Measurements from ENCODE around the gene TEX35. TPM values are rescaled to one million over a fixed set of nuclear protein-coding genes. Genes with fewer than 3 reads are reported as not detected.

The TEX35 gene
- not detected in 2 replicates for total RNA-seq (2014; rRNA removed; shearing (Covaris generic))

- Histone ChIP-seq H3K9me3 (replicated peaks) (no peaks in the 10 kb centered on the region), H3K4me3 (no peak within 1 kb of the TSS), H3K27ac (no peak within 1 kb of the TSS), H3K27me3 (no peaks in the 10 kb centered on the region), H3K36me3 (no peaks in the 10 kb centered on the region), H3K4me1 (no peaks in the 10 kb centered on the region)
- DNase-seq = no peak
Observed at GRCh38 chr1:178512566-178513277, at the start of gene TEX35. Gene TEX35 (plus strand): TSS chr1:178513109. CDS start chr1:178513189, 80 bp downstream.

- no peak for DNase-seq
- Histone ChIP-seq H3K9me3 (replicated peaks) (no peaks in the 10 kb centered on the region), H3K36me3 (0 out of 2 replicates have a peak, but pooled peaks cover 3% of the 10 kb centered on the region), H3K27me3 (no peaks in the 10 kb centered on the region), H3K4me1 (no peaks in the 10 kb centered on the region), H3K27ac (no peak overlapping the region), H3K4me3 (no peak overlapping the region)
Observed at GRCh38 chr1:178464141-178464540, 48.8 kb upstream of the TEX35 start.

- 0 out of 2 replicates have a peak, but pooled peaks cover 3% of the 10 kb centered on the region for H3K36me3 ChIP-seq
- no peaks in the 10 kb centered on the region for H3K4me1 ChIP-seq
- no peaks in the 10 kb centered on the region for H3K27me3 ChIP-seq
- no peak overlapping the region for H3K4me3 ChIP-seq
- no peak for DNase-seq
- H3K9me3 ChIP-seq (replicated peaks) = no peaks in the 10 kb centered on the region
- no peak overlapping the region for H3K27ac ChIP-seq
Observed at GRCh38 chr1:178464566-178464965, 48.3 kb upstream of the TEX35 start.

- DNase-seq = no peak
- no peak overlapping the region for H3K27ac ChIP-seq
- H3K36me3 ChIP-seq = 0 out of 2 replicates have a peak, but pooled peaks cover 3% of the 10 kb centered on the region
- no peak overlapping the region for H3K4me3 ChIP-seq
- H3K27me3 ChIP-seq = no peaks in the 10 kb centered on the region
- H3K4me1 ChIP-seq = no peaks in the 10 kb centered on the region
- H3K9me3 ChIP-seq (replicated peaks) = no peaks in the 10 kb centered on the region
Observed at GRCh38 chr1:178465011-178465410, 47.9 kb upstream of the TEX35 start.

- H3K4me3 ChIP-seq = no peak overlapping the region
- H3K27me3 ChIP-seq = no peaks in the 10 kb centered on the region
- no peak overlapping the region for H3K27ac ChIP-seq
- no peaks in the 10 kb centered on the region for H3K4me1 ChIP-seq
- H3K36me3 ChIP-seq = 0 out of 2 replicates have a peak, but pooled peaks cover 3% of the 10 kb centered on the region
- DNase-seq = no peak
- H3K9me3 ChIP-seq (replicated peaks) = no peaks in the 10 kb centered on the region
Observed at GRCh38 chr1:178467837-178468236, 45.1 kb upstream of the TEX35 start.

GRCh38 chr1:178470411-178470960 lies 42.4 kb upstream of the TEX35 start:
- Histone ChIP-seq H3K9me3 (replicated peaks) (no peaks in the 10 kb centered on the region), H3K36me3 (peaks cover 3% of the 10 kb centered on the region; the same call in 1 of the 2 replicates), H3K4me3 (no peak overlapping the region), H3K4me1 (no peaks in the 10 kb centered on the region), H3K27ac (no peak overlapping the region), H3K27me3 (no peaks in the 10 kb centered on the region)
- no peak for DNase-seq

- H3K4me1 ChIP-seq = no peaks in the 10 kb centered on the region
- no peak for DNase-seq
- H3K36me3 ChIP-seq = no peaks in the 10 kb centered on the region; the same call in 1 of the 2 replicates
- no peaks in the 10 kb centered on the region for H3K27me3 ChIP-seq
- H3K9me3 ChIP-seq (replicated peaks) = no peaks in the 10 kb centered on the region
- no peak overlapping the region for H3K4me3 ChIP-seq
- H3K27ac ChIP-seq = no peak overlapping the region
Observed at GRCh38 chr1:178472531-178472930, 40.4 kb upstream of the TEX35 start.

GRCh38 chr1:178477373-178477772 lies 35.5 kb upstream of the TEX35 start:
- Histone ChIP-seq H3K27me3 (no peaks in the 10 kb centered on the region), H3K9me3 (replicated peaks) (no peaks in the 10 kb centered on the region), H3K4me1 (no peaks in the 10 kb centered on the region), H3K4me3 (no peak overlapping the region), H3K27ac (no peak overlapping the region), H3K36me3 (no peaks in the 10 kb centered on the region; the same call in 1 of the 2 replicates)
- no peak for DNase-seq

GRCh38 chr1:178477841-178478240 lies 35.1 kb upstream of the TEX35 start:
- Histone ChIP-seq H3K27ac (no peak overlapping the region), H3K4me1 (no peaks in the 10 kb centered on the region), H3K27me3 (no peaks in the 10 kb centered on the region), H3K9me3 (replicated peaks) (no peaks in the 10 kb centered on the region), H3K4me3 (no peak overlapping the region), H3K36me3 (no peaks in the 10 kb centered on the region; the same call in 1 of the 2 replicates)
- DNase-seq = no peak

- H3K4me3 ChIP-seq = no peak overlapping the region
Observed at GRCh38 chr1:178483251-178483957, 29.5 kb upstream of the TEX35 start.

GRCh38 chr1:178484698-178485225 lies 28.1 kb upstream of the TEX35 start:
- no peak for DNase-seq
- Histone ChIP-seq H3K9me3 (replicated peaks) (no peaks in the 10 kb centered on the region), H3K36me3 (no peaks in the 10 kb centered on the region), H3K4me1 (no peaks in the 10 kb centered on the region), H3K27me3 (no peaks in the 10 kb centered on the region), H3K27ac (no peak overlapping the region), H3K4me3 (no peak overlapping the region)

More at GRCh38 chr1:178483251-178483957, 29.5 kb upstream of the TEX35 start:
- no peak overlapping the region for H3K27ac ChIP-seq
- no peak for DNase-seq
- no peaks in the 10 kb centered on the region for H3K4me1 ChIP-seq
- no peaks in the 10 kb centered on the region for H3K27me3 ChIP-seq
- no peaks in the 10 kb centered on the region for H3K36me3 ChIP-seq
- H3K9me3 ChIP-seq (replicated peaks) = no peaks in the 10 kb centered on the region

- no peak for DNase-seq
- H3K4me1 ChIP-seq = no peaks in the 10 kb centered on the region
- H3K27ac ChIP-seq = no peak overlapping the region
- H3K36me3 ChIP-seq = no peaks in the 10 kb centered on the region
- no peaks in the 10 kb centered on the region for H3K9me3 ChIP-seq (replicated peaks)
- no peaks in the 10 kb centered on the region for H3K27me3 ChIP-seq
- H3K4me3 ChIP-seq = no peak overlapping the region
Observed at GRCh38 chr1:178485541-178485981, 27.3 kb upstream of the TEX35 start.

- Histone ChIP-seq H3K27me3 (no peaks in the 10 kb centered on the region), H3K9me3 (replicated peaks) (no peaks in the 10 kb centered on the region), H3K27ac (no peak overlapping the region), H3K36me3 (no peaks in the 10 kb centered on the region), H3K4me3 (no peak overlapping the region), H3K4me1 (no peaks in the 10 kb centered on the region)
- no peak for DNase-seq
Observed at GRCh38 chr1:178486100-178487069, 26.5 kb upstream of the TEX35 start.

GRCh38 chr1:178487070-178487615 lies 25.8 kb upstream of the TEX35 start:
- H3K4me3 ChIP-seq = no peak overlapping the region
- no peaks in the 10 kb centered on the region for H3K9me3 ChIP-seq (replicated peaks)
- DNase-seq = no peak
- no peaks in the 10 kb centered on the region for H3K27me3 ChIP-seq
- H3K27ac ChIP-seq = no peak overlapping the region
- no peaks in the 10 kb centered on the region for H3K36me3 ChIP-seq
- no peaks in the 10 kb centered on the region for H3K4me1 ChIP-seq

Data from SJCRH30 (cell line).